NCI-H1930 (cell line): Measurements from ENCODE around the gene TBXAS1.

ENCODE experiments used
- DNase-seq, 2 experiments: peaks; one replicate each; lab custom pipeline; 2025; lab: John Stamatoyannopoulos, UW

The TBXAS1 gene

DNA sequence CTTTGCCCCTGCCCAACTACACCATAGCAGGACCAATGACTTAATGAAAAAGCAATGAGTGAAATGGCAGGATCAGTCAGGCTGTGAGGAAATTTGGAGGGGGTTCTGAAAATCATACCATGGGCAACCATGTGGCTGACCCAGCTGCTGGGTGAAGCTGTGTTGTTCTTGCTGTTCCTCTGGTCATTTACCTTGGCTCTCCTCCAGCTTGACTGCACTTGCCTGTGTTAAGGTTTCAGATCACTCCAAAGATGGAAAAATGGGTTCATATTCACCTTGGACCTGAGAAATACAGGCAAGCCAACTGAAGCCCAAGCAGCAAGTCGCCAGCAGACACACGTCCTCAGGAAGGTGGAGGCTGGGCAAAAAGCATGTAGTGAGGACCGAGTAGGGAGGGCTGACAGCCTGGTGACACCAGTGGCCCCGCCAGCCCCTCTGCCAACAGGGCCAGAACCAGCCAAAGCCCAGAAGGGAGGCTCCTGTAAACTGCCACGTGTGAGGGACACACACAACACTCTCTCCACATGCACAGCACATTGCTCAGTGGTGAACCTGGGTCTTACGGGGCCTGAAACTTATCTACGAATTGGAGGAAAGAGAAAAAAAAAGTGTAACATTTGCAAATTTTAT lies 193.6 kb downstream of the TBXAS1 start:
- DNase-seq = no peak

DNA sequence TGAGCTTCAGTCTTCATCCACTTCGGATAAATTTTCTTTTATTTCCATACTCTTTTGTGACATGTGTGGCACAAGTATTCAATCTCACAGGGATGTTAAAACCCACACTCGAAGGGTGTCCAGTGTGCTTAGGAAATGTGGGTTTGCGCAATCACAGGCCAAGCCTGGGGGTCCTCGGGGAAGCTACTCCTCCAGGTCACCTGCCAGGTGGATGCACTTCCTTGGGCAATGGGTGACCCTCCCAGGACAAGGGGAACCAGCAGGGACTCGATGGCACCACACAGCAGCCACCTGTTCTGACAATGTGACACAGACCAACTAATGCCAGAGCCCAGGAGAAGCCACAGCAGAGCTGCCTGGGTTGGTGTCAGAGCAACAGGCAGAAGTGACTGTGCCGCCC lies 194.7 kb downstream of the TBXAS1 start:
- DNase-seq = no peak

DNA sequence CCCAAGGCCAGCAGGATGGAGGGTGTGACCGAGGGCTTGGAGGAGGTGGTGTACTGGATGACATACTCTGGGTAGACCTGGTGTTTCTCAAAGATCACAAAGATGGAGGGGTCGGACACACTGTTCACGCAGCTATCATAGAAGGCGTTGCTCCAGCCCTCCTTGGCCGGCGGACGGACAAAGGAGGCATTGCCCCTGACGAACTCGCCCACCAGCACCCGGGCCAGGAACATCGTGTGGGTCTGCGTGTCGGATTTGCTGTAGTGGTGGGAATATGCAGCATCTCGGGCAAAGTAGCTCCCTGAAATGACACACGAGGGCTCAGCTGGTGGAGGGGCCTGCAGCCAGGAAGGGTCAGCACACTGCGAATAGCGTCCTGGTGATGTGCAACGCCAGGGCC lies 195.5 kb downstream of the TBXAS1 start:
- DNase-seq = no peak

DNA sequence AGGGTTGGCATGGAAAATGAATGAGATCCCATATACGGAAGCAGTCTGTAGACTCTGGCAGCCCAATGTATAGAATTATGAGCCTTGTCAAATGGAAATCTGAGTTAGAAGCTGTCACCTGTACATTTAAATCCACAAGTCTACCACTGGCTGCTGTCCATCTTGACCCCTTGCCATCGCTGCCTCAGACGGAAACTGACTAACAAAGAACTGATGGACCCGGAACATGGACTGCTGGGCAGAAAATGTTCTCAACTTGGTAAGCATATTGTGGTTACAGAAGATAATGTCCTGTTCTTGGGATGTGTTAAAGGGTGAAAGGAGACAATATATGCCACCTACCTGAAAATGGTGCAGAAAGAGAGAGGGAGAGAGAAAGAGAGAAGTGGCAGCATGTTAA lies 196.2 kb downstream of the TBXAS1 start:
- DNase-seq = no peak

DNA sequence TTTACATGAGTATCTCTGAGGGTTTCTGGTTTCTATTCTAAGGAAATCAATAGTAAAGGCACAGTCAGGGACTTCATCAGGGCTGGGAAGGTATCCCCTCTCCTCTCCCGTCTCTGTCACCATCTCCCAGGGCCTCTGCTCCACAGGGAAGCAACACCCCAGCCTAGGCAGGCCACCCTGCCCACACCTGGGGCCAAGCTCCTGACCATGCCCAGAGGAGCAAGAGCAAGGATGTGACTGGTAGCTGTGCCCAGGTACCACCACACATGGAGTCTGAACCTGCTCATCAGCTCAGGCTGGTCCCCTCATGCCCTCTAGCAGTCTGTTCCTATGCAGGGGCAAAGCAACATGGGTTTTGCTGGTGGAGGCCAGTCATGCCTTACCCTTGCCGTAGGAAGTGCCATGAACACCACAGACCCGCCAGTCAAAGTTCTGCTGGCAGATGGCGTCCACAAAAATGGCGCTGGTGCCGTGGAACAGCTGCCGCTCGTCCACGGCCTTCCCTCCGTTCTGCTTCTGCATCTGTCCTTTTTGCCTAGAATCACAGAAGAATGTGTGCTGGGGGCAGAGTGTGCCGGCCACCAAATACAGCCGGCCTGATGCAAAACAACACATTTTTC lies 196.9 kb downstream of the TBXAS1 start:
- DNase-seq = no peak

DNA sequence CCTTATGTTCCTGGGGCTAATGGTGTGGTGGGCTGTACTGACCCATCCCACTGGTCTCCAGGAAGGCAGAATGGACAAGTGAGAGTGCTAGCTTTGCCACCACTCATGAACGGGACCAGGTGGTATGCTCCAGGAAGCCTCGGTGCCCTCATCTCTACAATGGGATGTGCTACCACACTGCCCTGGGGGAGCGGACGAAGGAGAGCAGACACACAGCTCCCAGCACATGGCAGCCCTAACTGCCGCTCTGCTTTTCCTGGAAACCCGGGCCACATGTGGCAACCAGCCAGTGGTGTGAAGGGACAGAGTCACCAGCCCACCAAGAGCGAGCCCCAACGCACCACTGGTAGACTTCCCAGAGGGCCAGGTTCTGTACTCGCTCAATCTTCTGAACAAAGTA lies 197.9 kb downstream of the TBXAS1 start:
- no peak for DNase-seq

DNA sequence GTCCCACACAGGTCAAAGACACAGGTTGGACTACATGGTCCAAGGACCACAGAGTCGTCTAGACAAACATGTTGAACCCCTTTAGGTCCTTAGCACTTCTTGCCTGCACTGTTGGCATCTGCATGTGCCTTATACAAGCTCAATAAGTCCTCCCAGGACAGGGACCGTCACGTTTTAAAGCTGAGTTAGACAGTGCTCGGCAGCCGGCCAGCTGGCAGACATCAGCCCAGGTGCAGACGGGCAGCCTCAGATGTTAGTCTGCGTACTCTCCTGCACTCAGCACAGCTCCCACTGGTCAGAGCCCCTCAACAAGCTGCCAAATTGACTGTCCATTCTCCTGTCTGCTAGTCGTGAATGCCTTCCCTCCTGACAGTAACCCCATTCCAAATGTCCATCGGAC lies 198.8 kb downstream of the TBXAS1 start:
- DNase-seq = no peak

DNA sequence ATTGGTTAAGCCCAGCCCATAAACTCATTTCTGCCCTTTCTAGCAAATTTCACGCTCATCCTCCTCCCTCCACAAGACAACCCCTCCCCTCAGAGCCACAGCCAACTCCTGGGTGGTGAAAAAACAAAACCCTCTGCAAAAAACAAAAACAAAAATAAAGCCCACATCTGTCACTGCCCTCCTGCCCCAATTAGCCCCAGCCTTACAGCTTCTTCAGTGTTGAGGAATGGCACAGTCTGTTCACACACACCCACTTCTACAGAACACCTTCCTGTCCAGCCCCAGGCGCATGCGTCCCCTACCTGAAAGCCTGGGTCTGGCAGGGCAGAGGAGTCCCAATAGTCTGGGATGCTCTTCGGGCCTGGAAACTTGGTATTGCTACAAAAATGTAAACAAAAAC lies 199.2 kb downstream of the TBXAS1 start:
- DNase-seq = no peak

DNA sequence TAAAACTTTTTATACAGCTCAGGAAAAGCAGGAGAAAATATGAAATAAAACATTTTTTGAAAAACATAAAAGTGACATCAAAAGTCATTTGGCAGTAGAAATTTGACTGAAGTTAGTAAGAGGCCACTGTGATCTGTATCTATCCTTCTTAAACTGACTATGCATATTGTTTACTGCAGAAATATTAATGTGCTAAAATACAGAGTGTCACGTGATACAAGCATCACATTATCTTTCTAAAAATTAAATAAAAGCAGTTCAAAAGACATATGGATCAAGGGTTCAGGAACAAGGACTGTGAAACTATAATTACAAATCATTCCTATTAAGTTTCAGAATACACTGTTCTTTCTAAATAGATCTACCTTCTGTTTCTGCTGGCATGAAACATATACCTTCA lies 200.0 kb downstream of the TBXAS1 start:
- DNase-seq = no peak

DNA sequence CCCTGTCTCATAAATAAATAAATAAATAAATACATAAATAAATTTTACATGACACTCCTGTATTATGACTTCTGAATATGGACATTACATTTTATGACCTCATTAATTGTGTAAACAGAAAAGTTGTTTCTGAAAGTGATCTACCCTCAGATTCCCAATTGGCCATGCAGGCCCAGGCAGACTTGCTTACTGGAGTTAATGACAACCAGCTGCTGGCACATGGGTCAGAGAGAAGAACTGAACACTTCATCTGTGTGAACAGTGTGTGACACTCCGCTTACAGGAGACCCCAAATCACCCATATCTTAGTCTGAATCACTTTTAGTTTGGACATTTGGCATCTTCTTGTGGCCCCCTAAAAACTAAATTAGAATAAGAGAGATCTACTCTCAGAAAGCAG lies 202.3 kb downstream of the TBXAS1 start:
- no peak for DNase-seq

DNA sequence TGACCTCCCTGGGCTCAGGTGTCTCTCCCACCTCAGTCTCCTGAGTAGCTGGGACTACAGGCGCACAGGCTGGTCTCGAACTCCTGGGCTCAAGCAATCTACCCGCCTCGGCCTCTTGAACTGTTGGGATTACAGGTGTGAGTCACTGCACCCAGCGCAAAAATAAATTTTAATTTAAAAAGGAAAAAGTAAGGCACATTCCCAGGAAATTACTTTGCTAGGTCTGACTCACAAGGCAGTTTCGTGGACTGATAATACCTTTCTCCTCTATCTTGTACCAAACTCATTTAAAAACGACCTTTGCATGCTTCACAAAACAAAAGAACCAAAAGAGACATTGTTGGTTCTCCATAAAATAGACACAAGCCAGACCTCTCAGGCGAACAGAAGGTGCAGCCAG lies 204.0 kb downstream of the TBXAS1 start:
- no peak for DNase-seq

DNA sequence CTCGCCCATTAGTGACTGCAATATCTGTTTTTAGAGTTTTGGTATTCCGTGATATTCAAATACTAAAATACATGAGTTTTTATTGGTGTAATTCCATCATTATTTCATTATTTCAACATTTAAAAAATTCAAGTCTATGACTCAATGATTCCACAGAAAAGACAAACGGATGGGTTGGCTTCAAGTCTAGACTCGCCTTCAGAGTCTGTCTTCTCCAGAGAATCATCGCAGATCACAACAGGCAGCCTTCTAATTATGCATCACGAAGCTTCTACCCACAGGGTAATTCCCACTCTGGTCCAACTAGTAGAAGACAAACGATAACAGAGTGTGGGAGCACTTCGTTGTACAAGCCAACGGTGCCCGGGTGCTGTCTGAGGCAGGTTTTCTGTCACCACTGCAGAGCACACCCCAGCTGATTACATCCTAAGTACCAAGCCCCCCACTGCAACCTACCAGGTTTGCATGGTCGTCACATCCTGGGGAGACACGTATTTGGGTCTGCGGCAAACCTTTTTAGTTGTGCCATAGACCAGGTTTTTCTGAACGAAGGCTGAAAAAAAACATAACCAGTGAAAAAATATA lies 204.8 kb downstream of the TBXAS1 start:
- DNase-seq = no peak

DNA sequence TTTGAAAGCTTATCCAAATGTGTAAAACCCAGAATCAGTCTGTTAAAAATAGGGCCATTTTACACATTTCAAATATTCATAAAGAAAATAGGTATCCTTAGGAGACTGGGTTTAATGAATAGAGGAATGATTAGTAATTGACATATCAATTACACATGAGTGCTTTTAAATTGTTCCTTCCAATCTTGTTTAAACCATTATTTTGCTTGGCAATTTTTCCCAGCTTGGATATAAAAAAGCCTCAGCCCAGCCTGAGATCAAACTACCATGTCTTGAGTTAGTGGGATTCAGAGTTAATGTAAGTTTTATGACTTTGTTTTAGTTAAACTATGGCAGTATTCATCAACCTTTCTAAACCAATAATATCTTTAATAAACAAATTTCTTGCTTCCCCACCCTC lies 205.4 kb downstream of the TBXAS1 start:
- no peak for DNase-seq

DNA sequence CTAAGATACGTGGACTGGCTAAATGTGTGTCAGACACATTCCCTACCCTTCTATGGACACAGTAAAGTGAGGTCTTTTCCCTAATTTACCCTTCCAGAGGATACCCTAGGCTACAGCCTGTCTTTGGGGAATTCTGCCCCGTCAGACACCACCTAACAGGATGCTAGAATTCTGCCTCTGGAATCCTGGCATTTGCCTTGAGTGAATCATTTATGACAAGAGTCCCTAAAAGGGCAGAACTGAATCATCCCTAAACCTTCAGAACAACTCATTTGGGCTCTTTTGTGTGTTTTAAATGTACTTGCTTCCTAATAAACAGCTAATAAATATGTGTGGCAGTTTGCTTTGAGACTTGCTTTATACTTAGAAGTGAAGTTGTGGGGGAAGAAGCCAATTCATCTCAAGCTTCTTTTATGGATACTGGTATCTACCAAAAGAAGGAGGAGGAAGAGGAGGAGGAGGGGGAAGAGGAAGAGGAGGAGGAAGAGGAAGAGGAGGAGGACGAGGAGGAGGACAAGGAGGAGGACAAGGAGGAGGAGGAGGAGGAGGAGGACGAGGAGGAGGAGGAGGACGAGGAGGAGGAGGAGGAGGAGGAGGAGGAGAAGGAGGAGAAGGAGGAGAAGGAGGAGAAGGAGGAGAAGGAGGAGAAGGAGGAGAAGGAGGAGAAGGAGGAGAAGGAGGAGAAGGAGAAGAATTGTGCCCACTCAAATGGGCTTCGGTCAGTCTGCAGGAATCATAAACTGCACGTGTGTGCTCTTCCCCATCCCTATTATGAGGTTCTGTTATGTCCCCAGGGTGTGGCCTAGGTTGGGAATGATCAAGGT lies 206.5 kb downstream of the TBXAS1 start:
- no peak for DNase-seq

DNA sequence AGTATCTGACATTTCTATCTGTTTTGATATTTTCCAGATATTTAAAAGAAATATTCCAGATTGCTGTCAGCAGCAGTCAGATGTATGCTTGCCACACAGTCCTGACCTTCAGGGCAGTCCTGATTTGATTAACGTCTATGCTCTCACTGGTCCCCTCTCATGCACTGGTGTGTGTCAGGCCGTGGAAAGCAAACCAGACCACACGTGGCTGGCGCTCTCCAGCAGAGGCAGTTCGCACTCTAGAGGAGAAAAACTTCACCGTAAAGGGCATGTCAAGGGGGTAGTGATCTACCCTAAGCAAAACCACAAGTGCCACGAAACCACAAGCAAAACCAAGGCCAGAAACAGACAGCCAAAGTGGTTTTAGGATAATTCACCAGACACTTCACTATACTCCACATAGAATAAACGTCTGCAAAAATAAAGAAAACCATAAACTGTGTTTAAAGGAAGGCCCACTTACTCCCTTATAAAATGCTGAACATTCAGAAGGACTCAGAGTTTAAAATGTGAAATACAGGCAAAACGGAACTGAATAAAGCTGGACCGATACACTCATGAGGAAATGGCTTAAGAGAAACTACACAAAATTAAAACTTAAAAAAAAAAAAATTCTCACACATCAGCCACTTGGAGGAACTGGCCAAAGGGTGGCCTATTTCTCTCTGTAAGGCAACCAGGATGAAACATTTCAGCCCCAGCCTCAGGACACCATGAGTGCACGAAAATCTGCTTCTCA lies 207.3 kb downstream of the TBXAS1 start:
- DNase-seq = no peak

DNA sequence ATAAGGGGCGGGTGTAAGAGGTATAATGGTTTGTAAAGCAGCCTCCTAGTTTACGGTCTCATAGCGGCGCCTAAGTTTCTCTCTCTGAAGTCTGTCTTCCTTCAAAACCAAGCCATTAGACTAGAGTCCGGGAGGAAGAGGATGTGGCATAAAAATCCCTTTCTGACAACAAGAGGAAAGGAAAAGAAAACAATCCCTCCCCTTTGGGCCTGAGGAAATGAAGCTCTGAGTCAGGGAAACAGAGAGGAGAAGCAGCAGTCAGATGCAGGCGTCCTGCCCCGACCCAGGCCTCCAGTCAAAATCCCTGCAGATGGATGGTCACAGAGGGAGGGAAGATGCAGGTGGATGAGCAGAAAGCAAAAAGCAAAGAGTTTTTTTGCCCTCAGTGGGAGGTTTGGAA lies 210.0 kb downstream of the TBXAS1 start:
- DNase-seq = no peak

DNA sequence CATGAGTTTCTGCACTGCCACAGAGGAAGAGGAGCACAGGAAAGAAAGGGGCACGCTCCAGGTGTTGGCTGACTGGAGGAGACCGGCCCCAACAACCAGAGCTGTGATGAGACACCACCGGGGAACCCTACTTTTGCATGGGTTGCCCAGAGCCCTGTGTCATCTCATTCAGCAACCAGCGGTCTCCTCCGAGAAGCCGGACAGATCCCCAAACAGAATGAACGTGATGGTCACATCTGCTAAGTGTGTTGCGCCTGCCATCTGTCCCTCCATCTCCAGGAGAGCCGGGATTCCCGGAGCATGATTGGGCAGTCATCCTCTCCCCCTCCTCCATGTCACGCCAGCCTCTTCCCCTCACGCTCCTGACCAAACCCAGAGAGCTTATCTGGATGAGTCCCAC lies 210.8 kb downstream of the TBXAS1 start:
- DNase-seq = no peak

DNA sequence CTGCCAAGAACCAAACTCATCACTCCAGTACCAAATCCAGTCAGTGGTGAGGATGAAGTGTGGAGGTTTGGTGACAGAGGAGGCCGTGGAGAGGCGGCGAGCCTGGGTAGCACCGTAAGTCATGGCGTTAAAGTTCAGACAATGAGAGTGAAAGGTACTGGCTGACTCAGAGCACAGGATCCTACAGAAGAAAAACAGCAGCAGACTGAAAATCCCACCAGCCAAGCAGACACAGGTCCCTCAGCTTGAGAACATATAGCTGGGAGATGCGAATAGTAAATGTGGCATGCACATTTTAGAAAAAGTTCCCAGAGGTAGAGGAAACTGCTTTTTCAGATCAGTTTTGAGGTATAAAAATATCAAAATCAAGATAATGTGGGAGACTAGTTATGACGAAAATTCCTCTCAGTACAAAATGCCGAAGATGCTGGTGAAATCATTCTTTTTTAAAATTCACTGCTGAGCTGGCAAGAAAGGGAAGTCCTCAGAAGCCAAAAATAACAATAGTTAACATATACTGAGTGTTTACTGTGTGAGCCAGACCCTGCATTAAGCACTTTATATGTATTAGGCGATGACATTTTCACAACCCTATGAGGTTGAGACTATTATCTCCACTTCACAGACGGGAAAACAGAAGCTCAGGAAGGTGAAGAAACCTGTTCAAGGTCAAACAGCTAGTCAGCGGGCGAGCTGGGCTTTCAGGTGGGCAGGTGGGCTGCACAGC lies 212.8 kb downstream of the TBXAS1 start:
- DNase-seq = no peak

DNA sequence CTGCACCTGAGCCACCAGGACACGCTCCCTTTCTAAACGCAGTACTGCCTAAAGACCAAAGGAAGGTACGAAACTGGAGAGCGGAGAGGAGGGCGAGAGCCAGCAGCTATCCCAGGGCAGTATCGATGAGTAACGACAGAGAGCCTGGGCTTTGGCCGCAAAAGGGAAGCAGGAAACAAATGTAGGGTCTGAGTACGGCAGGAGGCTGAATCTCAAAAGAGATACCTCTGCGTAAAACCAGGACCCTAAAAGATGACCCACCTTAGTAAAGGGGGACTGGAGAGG lies 213.3 kb downstream of the TBXAS1 start:
- DNase-seq = no peak

DNA sequence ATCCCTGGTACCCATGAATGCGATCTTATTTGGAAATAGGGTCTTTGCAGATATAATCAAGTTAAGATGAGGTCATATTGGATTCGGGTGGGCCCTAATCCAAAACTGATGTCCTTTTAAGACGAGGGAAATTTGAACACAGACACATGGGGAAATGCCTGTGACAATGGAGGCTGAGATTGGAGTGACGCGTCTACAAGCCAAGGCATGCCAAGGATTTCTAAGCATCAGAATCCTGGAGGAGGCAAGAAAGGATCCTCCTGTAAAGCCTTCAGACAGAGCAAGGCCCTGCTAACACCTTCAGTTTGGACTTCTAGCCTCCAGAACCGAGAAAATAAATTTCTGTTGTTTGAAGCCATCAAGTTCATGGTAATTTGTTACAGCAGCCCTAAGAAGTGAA lies 215.2 kb downstream of the TBXAS1 start:
- no peak for DNase-seq

DNA sequence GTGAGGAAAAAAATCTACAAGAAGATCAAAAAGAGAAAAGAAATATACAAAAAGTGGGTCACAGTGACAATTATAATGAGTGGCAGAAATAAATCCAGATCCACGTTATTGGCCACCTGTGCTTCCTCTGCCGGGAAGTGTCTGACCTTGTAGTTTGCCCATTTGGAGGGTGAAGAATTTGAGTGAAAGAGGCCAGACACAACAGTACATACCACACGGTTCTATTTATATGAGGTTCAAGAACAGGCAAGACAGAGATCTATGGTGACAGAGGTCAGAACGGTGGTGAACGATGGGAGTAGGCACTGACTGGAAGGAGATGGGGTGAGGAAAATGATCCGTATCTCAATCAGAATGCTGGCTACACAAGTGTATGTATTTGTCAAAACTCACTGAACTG lies 216.6 kb downstream of the TBXAS1 start:
- DNase-seq = no peak

DNA sequence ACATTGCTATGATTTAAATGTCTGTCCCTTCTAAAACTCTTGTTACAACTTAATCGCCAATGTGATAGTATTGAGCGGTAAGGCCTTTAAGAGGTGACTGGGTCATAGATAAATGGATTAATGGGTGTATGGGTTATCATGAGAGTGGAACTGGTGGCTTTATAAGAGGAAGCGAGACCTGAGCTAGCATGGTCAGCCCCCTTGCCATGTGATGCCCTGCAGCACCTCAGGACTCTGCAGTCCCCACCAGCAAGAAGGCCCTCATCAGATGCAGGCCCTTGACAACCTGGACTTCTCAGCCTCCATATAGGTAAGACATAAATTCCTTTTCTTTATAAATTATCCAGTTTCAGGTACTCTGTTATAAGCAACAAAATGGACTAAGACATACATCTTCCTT lies 218.1 kb downstream of the TBXAS1 start:
- DNase-seq = no peak
